Ascending aorta (tissue), 2 donors: ENCODE results near the gene INCENP. TPM values are rescaled to one million over a fixed set of nuclear protein-coding genes. Genes with fewer than 3 reads are reported as not detected.

Source experiments
- DNase-seq, 2 donors: peaks; one replicate each; pipeline ENCODE4 v3.0.0-alpha.2; 2019; ENCODE audit warnings: low spot score in 2 of 2
- H3K27ac ChIP-seq, 2 donors: fragments of 200-600 bp; sonication (generic); one replicate each; pipeline ENCODE4 v1.5.1; 2016 to 2017; ENCODE audit warnings: mild to moderate bottlenecking in 1 of 2
- H3K27me3 ChIP-seq: fragments of 200-600 bp; sonication (generic); one replicate; pipeline ENCODE4 v1.5.1; 2017
- H3K36me3 ChIP-seq, 2 donors: fragments of 200-600 bp; sonication (generic); one replicate each; pipeline ENCODE4 v1.5.1; 2016
- H3K4me1 ChIP-seq, 2 donors: fragments of 200-600 bp; sonication (generic); one replicate each; pipeline ENCODE4 v1.5.1; 2016 to 2017; ENCODE audit warnings: mild to moderate bottlenecking in 1 of 2
- H3K4me3 ChIP-seq, 2 donors: fragments of 200-600 bp; sonication (generic); one replicate each; pipeline ENCODE4 v1.5.1; 2016 to 2017; ENCODE audit warnings: mild to moderate bottlenecking in 1 of 2
- H3K9me3 ChIP-seq, 2 donors: fragments of 200-600 bp; sonication (generic); one replicate each; pipeline ENCODE4 v1.5.1; 2016
- CTCF ChIP-seq, 3 experiments: fragments of 200-600 bp in 2 of 3; fragments of 450-650 bp in 1 of 3; sonication (generic) in 2 of 3; IDR thresholded peaks; one replicate each; pipeline ENCODE4 v1.5.1; 2016 to 2019; ENCODE audit warnings: antibody characterized with exemption in 3 of 3, mild to moderate bottlenecking in 1 of 3, moderate library complexity in 1 of 3
- intact Hi-C: fragments of 100-400 bp; cut with DNase I; formaldehyde crosslinking; loops from one replicate; pipeline ENCODE4 v1.15.1; 2023
- total RNA-seq: library from RNA; depleted of rRNA; stranded (reverse); fragments of >200 nt; gene quantifications from one replicate; pipeline ENCODE4 v1.1.0, GENCODE V29; 2016

The INCENP gene
- total RNA-seq, 1 donor from 2014 or later: 55.5 TPM

- H3K36me3 ChIP-seq: peaks cover 32 to 36% of the 10 kb centered on the region in 2 donors
- no peaks in the 10 kb centered on the region for H3K4me1 ChIP-seq
- H3K27me3 ChIP-seq: no peaks in the 10 kb centered on the region
- H3K4me3 ChIP-seq: no peak overlapping the region
- DNase-seq: peak in 1 of 2 donors; percentile 49
- no peak for TF ChIP-seq CTCF (IDR thresholded peaks at IDR 0.05)
- no peaks in the 10 kb centered on the region for H3K9me3 ChIP-seq
- intact Hi-C loops: no loop called here
- no peak overlapping the region for H3K27ac ChIP-seq
Measured at GRCh38 chr11:62133328-62134065, 9.7 kb downstream of the INCENP start.

DNA sequence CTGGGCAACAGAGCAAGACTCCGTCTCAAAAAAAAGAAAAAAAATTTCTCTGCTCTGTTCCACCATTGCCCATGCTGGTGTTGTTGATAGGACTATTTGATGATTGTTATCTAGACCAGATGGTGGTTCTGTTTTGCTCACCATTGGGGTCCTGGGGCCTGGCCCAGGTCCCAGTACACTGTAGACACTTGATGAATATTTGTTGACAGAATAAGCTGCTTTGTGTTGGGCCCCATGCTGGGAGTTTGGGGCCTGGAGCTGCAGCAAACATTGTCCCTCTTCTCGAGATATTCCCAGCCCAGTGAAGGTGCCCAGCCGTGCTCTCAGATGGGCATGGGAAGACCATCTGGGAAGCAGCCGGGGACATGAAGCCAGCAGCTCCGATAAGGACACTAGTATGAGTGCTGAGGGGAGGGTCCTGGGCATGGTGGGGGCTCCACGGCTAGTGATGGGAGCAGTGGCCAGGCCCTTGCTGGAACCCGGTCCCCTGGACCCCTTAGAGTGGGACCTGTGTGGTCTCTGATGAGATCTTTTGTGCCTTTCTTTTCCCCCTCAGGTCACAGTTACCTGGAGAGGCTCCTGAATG lies 13.6 kb downstream of the INCENP start:
- DNase-seq: no peak
- Histone ChIP-seq H3K4me3 (no peak overlapping the region), H3K36me3 (peaks cover 39 to 45% of the 10 kb centered on the region in 2 donors), H3K27ac (no peak overlapping the region), H3K27me3 (no peaks in the 10 kb centered on the region), H3K9me3 (no peaks in the 10 kb centered on the region), H3K4me1 (no peaks in the 10 kb centered on the region)
- TF ChIP-seq CTCF (IDR thresholded peaks at IDR 0.05): no peak
- intact Hi-C loops: no loop called here

- no peaks in the 10 kb centered on the region for H3K4me1 ChIP-seq
- no peak for TF ChIP-seq CTCF (IDR thresholded peaks at IDR 0.05)
- peaks cover 40 to 45% of the 10 kb centered on the region in 2 donors for H3K36me3 ChIP-seq
Measured at GRCh38 chr11:62137881-62138629, 14.2 kb downstream of the INCENP start.

DNA sequence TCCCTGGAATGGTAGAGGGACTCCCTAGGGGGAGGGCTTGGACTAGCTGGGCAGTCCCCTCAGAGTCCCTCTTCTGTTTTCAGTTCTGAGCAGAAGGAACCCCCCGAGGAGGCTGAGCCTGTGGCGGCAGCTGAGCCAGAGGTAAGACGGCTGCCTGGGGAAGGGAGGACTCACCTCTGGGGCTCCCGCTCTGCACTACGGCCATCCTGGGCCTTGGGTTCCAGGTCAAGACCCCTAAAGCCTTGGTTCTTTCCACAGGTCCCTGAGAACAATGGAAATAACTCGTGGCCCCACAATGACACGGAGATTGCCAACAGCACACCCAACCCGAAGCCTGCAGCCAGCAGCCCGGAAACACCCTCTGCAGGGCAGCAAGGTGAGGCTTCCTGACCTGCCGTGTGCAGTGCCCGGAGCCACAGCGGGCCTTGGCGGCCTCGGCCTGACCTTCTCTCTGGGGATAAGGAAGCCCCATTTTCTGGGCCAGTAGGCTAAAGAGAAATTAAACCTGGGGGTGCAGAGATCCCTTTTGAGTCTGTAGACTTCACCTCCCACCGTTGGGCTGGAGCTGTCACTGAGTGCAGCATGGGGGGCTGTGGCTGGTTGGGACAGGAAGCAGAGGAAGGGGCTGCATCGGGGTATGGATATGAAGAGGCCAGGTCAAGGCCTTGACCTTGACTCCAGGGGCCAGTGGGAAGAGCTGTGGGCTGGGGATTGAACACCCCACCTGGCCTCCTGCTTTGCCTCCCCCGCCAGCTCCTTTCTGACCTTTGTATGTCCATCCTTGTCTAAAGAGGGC lies 15.0 kb downstream of the INCENP start:
- H3K4me3 ChIP-seq: no peak overlapping the region
- TF ChIP-seq CTCF (IDR thresholded peaks at IDR 0.05): no peak
- intact Hi-C loops: no loop called here
- no peak for DNase-seq
- H3K27ac ChIP-seq: no peak overlapping the region
- H3K4me1 ChIP-seq: no peaks in the 10 kb centered on the region
- no peaks in the 10 kb centered on the region for H3K27me3 ChIP-seq
- no peaks in the 10 kb centered on the region for H3K9me3 ChIP-seq
- H3K36me3 ChIP-seq: peaks cover 40 to 45% of the 10 kb centered on the region in 2 donors

More at GRCh38 chr11:62137881-62138629, 14.2 kb downstream of the INCENP start:
- intact Hi-C loops: no loop called here
- Histone ChIP-seq H3K4me3 (no peak overlapping the region), H3K27me3 (no peaks in the 10 kb centered on the region), H3K27ac (no peak overlapping the region), H3K9me3 (no peaks in the 10 kb centered on the region)
- DNase-seq: no peak

GRCh38 chr11:62139526-62140303 lies 15.9 kb downstream of the INCENP start:
- no peak overlapping the region for H3K27ac ChIP-seq
- no peak for DNase-seq
- H3K36me3 ChIP-seq: peaks cover 44 to 47% of the 10 kb centered on the region in 2 donors
- H3K9me3 ChIP-seq: no peaks in the 10 kb centered on the region
- H3K27me3 ChIP-seq: no peaks in the 10 kb centered on the region
- no peaks in the 10 kb centered on the region for H3K4me1 ChIP-seq
- intact Hi-C loops: no loop called here
- TF ChIP-seq CTCF (IDR thresholded peaks at IDR 0.05): no peak
- no peak overlapping the region for H3K4me3 ChIP-seq
